HT1080 (cell line): Measurements from ENCODE around the gene TTK. TPM values are rescaled to one million over a fixed set of nuclear protein-coding genes. Genes with fewer than 3 reads are reported as not detected.

ENCODE experiments used
- DNase-seq: peaks from one replicate; pipeline ENCODE4 v3.0.0-alpha.2; 2015; ENCODE audit warnings: low read depth
- polyA plus RNA-seq, 2 experiments: library from polyadenylated mRNA; depleted of rRNA; stranded (reverse); fragments of >200 nt; gene quantifications; 2 replicates each; pipeline ENCODE4 v1.2.3, GENCODE V29; 2015
- total RNA-seq: library from RNA; depleted of rRNA; stranded (reverse); fragments of >200 nt; shearing (Covaris generic); gene quantifications from 2 replicates; pipeline ENCODE4 v1.2.3, GENCODE V29; 2014; rRNA removed

Gene TTK
- total RNA-seq: 48.7 and 50.8 TPM in 2 replicates
- polyA plus RNA-seq (2015; cell fraction: cytosol; rRNA removed): 32.1 and 39.3 TPM in 2 replicates
- 96.6 and 106 TPM in 2 replicates for polyA plus RNA-seq (2015; cell fraction: nucleus; rRNA removed)

DNA sequence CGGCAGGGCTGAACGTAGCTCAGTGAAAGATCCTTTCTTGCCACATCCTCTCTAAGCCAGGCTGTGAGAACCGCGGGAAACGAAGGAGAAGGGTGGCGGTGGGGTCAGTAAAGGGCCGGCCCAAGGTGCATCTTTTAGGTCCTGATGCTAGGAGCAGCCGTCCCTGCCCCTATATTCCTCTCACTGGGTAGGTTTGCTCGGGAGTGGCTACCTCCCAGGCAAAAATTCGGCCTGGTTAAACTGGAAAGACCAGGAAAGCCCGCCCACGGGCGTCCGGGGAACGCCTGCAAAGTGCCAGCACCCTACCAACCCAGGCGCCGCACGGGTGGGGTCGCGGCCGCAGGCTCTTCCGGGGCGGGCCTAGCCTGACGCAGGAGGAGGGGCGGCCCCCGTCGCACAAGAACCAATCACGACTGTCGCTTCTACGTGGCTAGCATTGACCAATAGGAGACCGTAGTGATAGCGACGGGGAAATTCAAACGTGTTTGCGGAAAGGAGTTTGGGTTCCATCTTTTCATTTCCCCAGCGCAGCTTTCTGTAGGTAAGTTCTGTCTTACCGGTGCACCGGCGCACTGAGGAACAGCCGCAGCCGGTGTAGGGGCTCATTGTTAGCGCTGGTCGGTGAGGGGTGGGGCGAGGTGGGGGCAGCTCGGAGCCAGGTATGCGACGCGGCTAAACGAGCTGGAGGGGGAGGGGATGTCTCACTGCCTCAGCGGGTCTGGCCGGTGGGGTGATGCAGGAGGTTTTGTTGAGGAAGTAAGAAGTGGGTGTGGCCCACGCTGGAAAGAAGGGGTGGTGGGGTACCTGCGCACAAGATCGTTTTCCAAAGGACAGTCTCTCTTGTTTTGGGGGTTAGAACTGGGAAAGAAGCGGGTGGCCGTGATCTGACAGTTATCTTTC, at the start of gene TTK:
TSS of gene TTK (plus strand) at position 477 of the 900 bp plus-strand sequence. CDS start 1,195 bp downstream, outside the sequence.
- peak; percentile 95 for DNase-seq

DNA sequence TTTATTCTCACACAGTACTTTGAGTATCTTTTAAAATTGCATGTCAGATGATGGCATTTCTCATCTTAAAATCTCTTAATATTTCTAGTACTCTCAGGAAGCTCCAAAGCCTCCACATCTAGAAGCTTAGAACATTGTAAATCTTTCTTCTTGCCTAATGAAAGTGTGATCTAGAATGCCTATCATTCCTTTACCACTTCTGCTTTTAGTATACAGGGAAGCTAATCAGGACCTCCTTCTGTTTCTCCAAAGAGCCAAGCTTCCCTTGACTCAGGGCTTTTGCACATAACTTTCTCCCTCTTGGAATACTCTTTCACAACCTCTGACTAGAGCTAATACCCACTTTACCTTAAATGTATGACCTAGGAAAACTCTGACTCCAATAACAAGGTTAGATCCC, 49.6 kb upstream of the TTK start:
- DNase-seq: no peak

DNA sequence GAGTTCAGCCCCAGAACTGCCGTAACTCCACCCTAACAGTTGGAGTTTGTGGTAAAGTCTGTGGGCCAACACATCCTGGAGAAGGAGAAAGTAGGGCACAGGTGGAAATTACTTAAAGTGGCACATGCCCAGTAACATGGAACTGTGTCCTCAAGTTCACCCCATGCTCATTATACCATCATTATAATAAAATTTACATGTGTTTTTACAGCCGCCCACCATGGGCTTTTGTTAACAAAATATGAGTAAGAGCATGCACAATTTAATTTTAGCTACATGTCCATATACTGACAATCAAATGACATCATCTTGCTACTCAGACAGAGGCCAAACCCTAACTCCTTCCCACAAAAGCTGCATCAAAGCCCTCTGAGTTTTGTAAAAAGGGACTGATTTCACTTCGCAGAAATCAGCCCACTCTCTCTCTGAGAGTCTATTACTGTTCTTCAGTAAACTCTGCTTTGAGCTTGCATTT, 39.8 kb upstream of the TTK start:
- DNase-seq: no peak

DNA sequence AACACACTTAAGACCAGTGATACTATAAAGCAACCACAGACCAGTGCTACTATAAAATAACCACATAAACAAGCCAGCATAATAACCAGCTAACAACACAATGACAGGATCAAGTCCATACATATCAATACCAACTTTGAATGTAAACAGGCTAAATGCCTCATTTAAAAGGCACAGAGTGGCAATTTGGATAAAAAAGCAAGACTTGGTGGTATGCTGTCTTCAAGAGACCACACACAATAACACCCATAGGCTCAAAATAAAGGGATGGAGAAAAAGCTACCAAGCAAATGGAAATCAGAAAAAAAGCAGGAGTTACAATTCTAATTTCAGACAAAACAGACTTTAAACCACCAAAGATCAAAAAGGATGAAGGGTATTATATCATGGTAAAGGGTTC, 37.3 kb upstream of the TTK start:
- no peak for DNase-seq

DNA sequence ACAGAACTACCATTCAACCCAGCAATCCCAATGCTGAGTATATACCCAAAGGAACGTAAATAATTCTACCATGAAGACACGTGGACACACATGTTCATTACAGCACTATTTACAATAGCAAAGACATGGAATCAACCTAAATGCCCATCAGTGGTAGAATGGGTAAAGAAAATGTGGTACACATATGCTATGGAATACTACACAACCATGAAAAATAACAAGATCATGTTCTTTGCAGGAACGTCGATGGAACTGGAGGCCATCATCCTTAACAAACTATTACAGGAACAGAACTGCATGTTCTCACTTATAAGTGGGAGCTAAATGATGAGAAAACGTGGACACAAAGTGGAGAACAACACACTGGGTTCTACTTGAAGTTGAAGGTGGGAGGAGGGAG, 34.7 kb upstream of the TTK start:
- no peak for DNase-seq

DNA sequence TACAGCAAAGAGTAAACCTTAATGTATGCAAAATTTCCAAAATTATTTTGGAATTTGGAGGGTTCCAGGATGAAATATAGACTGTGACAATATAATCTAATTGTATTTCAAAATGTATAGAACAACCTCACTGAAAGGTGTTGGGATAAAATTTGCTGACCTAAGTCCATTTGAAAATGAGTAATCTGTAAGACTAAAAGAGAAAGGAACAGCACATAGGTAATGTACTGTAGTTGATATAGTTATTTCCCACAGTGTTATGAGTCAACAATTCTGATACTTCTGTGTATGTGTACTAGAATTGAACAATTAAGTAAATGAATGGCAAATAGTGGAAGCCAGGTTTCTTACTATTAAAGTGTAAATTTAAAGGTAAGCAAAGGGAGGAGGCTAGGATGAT, 33.3 kb upstream of the TTK start:
- DNase-seq: no peak

DNA sequence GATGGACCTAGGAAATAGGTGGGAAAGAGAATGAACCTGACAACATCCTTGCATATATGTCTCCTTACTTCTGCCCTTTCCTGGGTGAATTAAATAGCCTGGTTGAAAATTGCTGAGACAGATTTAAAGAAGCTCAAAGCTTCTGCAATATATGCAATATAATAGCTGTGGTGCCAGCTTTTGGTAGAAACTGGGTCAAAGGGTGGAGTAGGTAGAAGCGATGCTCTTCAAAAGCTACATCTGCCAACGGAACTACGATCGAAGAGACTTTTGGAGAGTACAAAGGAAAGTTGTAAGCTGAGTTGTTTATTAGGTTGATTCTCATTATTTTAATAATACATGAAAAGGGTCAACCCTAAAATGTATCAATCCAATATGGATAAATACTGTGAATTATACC, 22.8 kb upstream of the TTK start:
- DNase-seq: no peak

DNA sequence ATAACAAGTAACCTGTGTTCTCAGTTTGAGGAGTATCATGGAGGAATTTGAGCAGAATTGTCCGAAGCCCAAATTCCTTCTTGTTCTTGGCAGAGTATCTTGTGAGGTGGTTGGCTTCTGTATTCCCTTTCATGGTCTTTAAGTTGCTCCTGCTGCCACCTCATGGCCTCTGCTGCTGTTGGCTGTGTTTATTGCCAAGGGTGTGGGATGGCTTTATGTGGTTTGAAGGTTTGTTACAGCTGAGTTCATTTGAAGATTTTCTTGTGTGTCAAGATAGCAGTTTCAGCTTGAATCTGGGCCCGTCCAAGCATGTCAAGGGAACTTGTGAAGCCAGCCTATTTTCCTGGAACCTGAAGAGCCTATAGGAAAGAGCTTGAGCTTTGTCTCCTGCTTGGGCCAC, 20.2 kb upstream of the TTK start:
- peak; percentile 32 for DNase-seq

DNA sequence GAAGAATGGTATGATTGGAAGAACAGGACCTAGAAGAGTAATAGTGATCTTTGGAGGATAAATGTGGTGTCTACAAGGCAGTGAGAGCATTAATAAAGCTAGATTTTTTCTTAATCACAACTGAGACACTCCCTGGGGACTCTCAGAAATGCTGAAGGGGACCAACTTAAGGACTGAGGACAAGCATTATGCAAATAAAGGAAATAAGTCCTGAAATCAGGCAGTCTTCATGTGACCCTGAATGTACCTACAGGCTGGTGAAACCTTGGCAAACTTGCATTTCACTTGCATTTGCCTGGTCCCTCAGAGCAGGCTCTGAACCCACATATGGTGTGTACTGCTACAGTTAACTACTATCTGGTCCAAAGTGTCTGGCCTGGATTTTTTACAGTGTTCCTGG, 19.3 kb upstream of the TTK start:
- DNase-seq: no peak

DNA sequence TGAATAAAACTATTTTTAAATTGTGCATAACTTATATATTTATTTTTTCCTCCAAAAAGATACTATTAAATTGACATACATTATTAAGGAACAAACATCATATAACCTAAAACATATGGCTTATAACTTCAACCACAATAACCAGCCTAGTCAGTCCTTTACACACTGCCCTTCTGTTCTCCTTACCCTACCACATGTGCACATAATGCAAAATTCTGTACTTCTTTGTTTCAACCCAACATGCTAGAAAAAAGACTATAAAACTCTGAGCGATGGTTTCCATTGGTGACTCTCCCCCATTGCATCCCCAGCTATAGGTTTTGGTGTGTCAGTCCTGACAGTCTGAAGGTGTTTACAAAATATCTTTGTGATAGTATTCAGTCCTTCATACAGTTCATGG, 14.8 kb upstream of the TTK start:
- DNase-seq: no peak

DNA sequence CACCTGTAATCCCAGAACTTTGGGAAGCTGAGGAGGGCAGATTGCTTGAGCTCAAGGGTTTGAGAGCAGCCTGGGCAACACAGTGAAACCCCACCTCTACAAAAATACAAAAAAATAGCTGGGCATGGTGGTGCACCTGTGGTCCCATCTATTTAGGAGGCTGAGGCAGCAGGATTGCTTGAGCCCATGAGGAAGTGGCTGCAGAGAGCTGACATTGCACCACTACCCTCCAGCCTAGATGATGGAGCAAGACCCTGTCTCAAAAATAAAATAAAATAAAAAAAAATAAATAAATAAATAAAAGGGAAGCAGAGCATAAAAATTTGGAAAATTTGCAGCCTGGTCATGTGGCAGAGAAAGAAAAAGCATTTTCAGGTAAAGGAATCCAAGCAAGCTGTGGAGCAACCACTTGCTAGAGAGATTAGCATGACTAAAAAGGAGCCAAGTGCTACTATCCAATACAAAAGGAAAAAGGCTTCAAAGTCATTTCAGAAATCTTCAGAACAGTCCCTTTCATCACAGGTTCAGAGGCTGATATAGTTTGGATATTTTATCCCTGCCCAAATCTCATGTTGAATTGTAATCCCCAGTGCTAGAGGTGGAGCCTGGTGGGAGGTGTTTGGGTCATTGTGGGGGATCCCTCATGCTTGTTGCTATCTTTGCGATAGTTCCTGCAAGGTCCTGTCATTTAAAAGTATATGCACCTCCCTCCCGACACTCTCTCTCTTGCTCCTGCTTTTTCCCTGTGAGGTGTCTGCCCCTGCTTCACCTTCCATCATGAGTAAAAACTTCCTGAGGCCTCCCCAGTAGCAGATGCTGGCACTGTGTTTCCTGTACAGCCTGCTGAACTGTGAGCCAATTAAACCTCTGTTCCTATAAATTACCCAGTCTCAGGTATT, 11.2 kb upstream of the TTK start:
- DNase-seq: no peak

DNA sequence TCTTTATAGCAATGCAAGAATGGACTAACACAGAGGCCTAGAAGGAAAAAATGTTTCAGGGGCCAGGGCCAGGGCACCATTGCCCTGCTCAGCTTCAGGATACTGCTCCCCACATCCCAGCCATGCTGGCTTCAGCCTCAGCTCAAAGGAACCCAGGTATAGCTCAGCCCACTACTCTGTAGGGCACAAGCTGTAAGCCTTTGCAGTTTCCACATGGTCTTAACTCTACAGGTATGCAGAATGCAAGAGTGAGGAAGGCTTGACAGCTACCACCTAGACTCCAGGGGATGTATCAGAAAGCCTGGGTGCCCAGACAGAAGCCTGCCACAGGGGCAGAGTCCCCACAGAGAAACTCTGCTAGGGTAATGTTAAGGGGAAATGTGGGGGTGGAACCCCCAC, 10.5 kb upstream of the TTK start:
- DNase-seq: no peak

DNA sequence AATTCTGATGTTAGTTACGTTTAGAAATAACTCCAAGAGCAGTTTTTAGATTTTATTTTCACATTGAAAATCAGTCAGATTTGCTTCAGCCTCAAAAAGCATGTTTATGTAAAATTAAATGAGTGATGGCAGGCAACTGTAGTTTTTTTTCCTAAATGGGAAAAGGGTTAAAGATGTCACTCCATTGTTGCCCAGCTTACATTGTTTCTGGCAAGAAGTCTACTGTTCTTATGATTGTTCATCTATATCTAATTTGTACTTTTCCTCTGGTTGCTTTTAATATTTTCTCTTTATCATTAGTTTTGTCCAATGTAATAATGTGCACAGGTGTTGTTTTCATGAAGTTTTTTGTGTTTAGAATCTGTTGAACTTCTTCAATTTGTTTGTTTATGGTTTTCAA, 6.7 kb upstream of the TTK start:
- no peak for DNase-seq

DNA sequence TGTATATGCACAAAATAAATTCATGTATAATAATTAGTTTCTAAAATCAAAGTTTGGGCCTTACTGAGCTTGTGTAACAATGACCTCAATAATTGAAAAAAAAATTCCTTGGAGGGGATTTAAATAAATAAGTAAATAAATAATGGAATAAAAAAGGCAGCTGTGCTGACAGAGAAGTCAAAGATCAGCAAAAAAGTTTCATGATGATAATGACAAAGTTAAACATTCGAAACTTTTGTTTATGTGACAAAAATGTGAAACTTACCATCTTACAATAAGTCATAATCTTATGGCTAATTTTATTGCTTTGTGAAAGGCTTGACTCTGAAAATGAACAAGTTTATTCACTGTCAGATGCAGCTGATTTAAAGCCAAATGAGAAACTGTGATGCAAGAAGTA, 3.1 kb upstream of the TTK start:
- DNase-seq: no peak

DNA sequence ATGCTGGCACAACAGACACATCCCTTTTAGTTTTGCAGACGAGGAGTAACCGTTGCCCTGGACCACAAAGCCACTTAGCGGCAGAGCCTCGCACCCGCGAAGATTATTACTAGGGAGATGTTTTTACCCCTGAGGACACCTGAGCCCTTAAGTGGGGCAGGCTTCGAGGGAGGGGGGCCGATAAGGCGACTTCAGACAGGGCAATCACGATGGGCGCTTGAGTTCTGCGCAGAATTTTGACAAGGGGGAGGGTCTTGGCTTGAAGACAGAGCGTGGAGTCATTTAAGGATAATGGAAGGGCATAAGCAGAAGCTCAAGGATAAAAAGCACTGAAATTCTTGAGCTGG, 650 bp upstream of the TTK start:
- DNase-seq: no peak

DNA sequence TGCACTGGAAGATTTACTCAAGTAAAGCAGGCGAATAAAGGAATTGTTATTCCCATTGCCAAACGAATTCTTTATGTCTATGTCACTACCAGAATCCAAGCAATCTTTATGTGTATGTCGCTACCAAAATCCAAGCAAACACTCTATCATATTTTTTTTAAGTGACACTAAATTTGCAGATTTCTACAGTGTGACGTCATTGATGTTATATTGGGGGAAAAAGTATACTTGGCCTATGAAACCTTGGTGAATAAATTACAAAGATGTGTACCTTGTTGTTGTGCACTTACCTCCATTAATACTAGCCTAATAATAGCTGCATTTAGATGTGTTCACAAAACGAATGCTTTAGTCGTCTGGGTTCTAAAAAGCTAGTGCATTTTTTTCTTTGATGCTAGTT, 957 bp downstream of the TTK start:
- DNase-seq: no peak

DNA sequence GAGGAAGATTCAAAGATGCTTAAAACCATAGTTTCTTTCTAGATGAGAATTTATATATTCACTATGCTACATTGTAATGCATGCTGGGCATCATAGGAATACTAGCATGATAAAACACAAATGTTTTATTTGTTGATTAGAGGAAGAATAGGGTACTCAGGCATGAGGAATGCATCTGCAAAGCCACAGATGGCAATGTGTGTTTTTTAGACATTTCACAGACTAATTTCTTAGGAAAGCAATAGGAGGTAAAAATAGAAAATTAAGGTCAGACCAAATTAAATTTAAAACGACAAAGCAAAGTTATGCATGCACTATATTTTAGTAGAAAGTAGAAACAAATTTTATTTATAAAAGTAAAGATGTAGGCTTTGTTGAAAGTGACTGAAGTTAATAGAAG, 2.1 kb downstream of the TTK start:
- no peak for DNase-seq

DNA sequence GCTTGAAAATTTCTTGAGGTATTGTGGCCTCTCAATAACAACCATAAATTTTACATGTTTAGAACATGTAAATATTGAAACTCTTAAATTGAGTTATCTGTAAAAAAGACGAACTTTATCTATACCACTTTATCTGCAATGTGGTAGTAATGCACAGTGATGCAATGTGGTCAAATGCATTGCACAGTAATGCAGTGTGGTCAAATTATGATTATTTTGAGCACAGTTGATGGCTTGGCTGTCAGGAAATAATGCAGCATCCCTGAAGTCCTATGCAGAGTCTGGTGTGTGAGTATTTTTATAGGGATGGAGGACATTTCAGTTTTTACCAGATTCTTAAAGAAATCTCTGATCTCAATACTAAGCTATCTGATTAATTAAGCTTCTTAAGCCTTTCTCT, 5.1 kb downstream of the TTK start:
- no peak for DNase-seq

DNA sequence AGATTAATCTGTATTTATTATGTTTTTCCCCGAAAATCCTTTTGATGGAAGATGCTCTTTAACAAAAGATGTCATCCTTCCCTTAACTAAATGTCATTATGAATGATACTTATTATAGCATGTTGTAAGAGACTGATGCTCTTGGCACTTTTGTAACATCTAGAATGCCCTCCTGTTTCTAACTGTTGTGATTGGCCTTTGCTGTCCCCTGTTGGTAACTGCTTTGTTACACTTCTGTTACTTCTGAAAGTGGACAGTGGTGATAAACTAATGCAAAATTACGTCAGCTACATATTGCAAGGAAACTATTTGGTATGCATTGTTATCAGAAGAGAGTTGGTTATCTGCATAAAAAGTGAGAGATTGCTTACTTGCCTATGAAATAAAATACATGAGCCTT, 5.8 kb downstream of the TTK start:
- no peak for DNase-seq

DNA sequence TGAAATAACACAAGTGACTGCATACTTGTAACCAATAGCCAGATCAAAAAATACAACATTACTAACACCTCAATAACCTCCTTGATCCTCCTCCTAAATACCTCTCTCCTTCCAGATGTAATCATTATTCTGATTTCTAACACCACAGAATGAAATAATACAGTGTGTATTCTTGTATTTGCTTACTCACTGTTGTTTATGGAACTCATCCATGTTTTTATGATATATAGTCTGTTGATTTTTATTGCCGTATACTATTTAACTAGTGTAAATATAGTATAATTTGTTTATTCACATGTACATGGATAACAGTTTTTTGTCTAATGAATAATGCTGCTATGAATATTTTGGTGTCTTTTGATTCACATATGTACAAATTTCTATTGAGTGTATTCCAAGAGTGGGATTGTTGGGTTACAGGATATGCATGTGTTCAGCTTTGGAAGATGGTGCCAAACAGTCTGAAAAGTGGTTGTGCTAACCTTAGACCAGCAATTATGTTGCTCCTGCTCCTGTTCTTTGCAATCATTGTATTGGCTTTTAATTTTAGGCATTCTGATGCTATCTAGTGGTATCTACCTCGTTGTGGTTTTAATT, 11.5 kb downstream of the TTK start:
- no peak for DNase-seq

DNA sequence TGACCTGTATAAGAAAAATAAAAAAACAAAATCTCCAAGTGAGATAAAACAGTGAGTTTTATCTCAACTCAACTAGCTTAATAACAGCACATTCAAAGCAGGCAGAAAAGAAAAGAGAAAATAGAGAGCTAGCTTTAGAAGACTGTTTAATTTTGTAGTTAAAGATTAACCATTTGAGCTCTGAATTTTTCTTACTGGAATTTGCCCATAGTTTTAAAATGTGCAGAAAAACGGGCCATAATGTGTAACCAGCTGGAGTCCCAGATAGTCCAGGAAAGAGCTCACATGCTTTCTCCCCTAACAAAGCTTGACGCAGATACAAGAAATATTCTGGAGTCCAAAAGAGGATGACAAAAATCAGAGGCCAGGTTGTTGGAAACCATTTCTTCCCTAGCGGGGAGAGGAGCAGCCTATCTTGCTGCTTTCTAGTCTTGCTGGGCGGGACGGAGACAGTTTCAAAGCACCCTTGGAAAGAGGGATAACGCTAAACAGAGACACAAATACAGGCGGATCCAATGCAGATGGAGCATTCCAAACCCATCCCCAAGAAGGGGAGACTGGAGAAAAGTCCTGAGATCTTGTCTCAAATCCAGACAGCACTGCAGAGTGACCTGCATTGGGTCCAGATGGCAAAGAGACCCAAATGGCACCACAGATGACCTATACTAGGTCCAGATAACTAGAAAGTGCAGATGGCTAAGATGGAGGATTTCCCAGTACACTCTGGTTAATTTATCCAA, 16.1 kb downstream of the TTK start:
- DNase-seq: no peak
